Measurements from ENCODE around the gene TWNK.

DNA sequence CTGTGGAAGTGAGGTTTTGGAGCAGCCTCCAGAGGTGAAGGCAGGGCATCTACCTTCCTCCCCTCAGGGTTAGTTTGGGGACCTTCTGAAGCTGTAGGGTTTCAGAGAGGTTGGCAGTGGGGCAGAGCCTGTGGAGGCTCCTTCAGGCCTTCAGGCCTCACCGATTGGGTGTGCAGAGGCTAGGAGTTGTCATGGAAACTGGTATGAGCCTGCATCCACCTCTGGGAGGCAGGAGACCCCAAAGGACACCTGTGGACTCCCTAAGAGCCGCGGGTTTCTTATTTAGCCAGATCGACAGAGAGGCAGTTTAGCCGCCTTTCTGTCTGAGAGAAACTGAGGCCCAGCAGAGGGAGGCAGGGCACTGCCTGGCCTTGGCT, 14.3 kb downstream of the TWNK start:
- TF ChIP-seq EP300 (IDR thresholded peaks at IDR 0.05) (no peak), HOXB5 (CRISPR knock-in tag; IDR thresholded peaks at IDR 0.05) (no peak), POLR2A (IDR thresholded peaks at IDR 0.05; ENCODE audit: low read length) (no peak)
- TF ChIP-seq, protein P1, sequence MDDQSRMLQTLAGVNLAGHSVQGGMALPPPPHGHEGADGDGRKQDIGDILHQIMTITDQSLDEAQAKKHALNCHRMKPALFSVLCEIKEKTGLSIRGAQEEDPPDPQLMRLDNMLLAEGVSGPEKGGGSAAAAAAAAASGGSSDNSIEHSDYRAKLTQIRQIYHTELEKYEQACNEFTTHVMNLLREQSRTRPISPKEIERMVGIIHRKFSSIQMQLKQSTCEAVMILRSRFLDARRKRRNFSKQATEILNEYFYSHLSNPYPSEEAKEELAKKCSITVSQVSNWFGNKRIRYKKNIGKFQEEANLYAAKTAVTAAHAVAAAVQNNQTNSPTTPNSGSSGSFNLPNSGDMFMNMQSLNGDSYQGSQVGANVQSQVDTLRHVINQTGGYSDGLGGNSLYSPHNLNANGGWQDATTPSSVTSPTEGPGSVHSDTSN (IDR thresholded peaks at IDR 0.05) = no peak

All from A549 (cell line).